ENCODE measurements around the gene LRRC17. TPM values are rescaled to one million over a fixed set of nuclear protein-coding genes. Genes with fewer than 3 reads are reported as not detected.

LRRC17 gene
- total and polyA plus RNA-seq, 2 experiments from 2014 or later = 20.4 to 40.8 TPM

GRCh38 chr7:102966465-102966864, 53.7 kb downstream of the LRRC17 start:
- Histone ChIP-seq H4K20me1 (ENCODE audit: insufficient read depth, poor library complexity, severe bottlenecking) (no peaks in the 10 kb centered on the region), H3K9me2 (replicated peaks; ENCODE audit: insufficient read depth) (no peaks in the 10 kb centered on the region)
- WGBS (ENCODE audit: low lambda C conversion rate, missing lambda C conversion rate) = 78% methylated on average over 2 of the region's 2 CpGs

GRCh38 chr7:102967798-102968197, 55.0 kb downstream of the LRRC17 start:
- no peaks in the 10 kb centered on the region for H3K36me3 ChIP-seq (replicated peaks; ENCODE audit: insufficient read depth, low read depth)
- H2AFZ ChIP-seq = no peak overlapping the region
- no peaks in the 10 kb centered on the region for H4K20me1 ChIP-seq (ENCODE audit: insufficient read depth, poor library complexity, severe bottlenecking)
- H3K27ac ChIP-seq = no peak overlapping the region
- no peaks in the 10 kb centered on the region for H3K9me3 ChIP-seq (ENCODE audit: low read depth)
- H3K4me2 ChIP-seq = no peak overlapping the region
- H3K4me3 ChIP-seq = no peak overlapping the region
- no peaks in the 10 kb centered on the region for H3K4me1 ChIP-seq (ENCODE audit: insufficient read depth)
- H3K9me2 ChIP-seq (replicated peaks; ENCODE audit: insufficient read depth) = no peaks in the 10 kb centered on the region
- no peak for DNase-seq (ENCODE audit: low spot score)
- no peaks in the 10 kb centered on the region for H3K27me3 ChIP-seq
- H3K79me2 ChIP-seq = no peaks in the 10 kb centered on the region
- TF ChIP-seq EZH2 (IDR thresholded peaks at IDR 0.05; ENCODE audit: borderline replicate concordance) = no peak
- no peak for TF ChIP-seq EZH2phosphoT487 (IDR thresholded peaks at IDR 0.05; ENCODE audit: low read depth, severe bottlenecking, unreplicated experiment)
- TF ChIP-seq CTCF (IDR thresholded peaks at IDR 0.05; ENCODE audit: poor library complexity) = no peak

More at GRCh38 chr7:102966465-102966864, 53.7 kb downstream of the LRRC17 start:
- Histone ChIP-seq H3K9me3 (ENCODE audit: low read depth) (no peaks in the 10 kb centered on the region), H3K79me2 (no peaks in the 10 kb centered on the region), H3K4me3 (no peak overlapping the region), H3K36me3 (replicated peaks; ENCODE audit: insufficient read depth, low read depth) (no peaks in the 10 kb centered on the region), H3K4me2 (no peak overlapping the region), H3K4me1 (ENCODE audit: insufficient read depth) (no peaks in the 10 kb centered on the region), H3K27me3 (no peaks in the 10 kb centered on the region), H2AFZ (no peak overlapping the region), H3K27ac (no peak overlapping the region)
- TF ChIP-seq EZH2phosphoT487 (IDR thresholded peaks at IDR 0.05; ENCODE audit: low read depth, severe bottlenecking, unreplicated experiment) (no peak), CTCF (IDR thresholded peaks at IDR 0.05; ENCODE audit: poor library complexity) (no peak), EZH2 (IDR thresholded peaks at IDR 0.05; ENCODE audit: borderline replicate concordance) (no peak)
- DNase-seq (ENCODE audit: low spot score) = no peak

- no peaks in the 10 kb centered on the region for H4K20me1 ChIP-seq (ENCODE audit: insufficient read depth, poor library complexity, severe bottlenecking)
- DNase-seq (ENCODE audit: low spot score) = no peak
- H3K4me1 ChIP-seq (ENCODE audit: insufficient read depth) = no peaks in the 10 kb centered on the region
- H3K36me3 ChIP-seq (replicated peaks; ENCODE audit: insufficient read depth, low read depth) = no peaks in the 10 kb centered on the region
- H3K27ac ChIP-seq = no peak overlapping the region
- no peak for TF ChIP-seq EZH2phosphoT487 (IDR thresholded peaks at IDR 0.05; ENCODE audit: low read depth, severe bottlenecking, unreplicated experiment)
- no peak for TF ChIP-seq EZH2 (IDR thresholded peaks at IDR 0.05; ENCODE audit: borderline replicate concordance)
- no peak for TF ChIP-seq CTCF (IDR thresholded peaks at IDR 0.05; ENCODE audit: poor library complexity)
- no peak overlapping the region for H3K4me3 ChIP-seq
- no peaks in the 10 kb centered on the region for H3K9me2 ChIP-seq (replicated peaks; ENCODE audit: insufficient read depth)
- 94% methylated on average over 23 of the region's 23 CpGs for WGBS (ENCODE audit: low lambda C conversion rate, missing lambda C conversion rate)
- H3K4me2 ChIP-seq = no peak overlapping the region
- no peaks in the 10 kb centered on the region for H3K9me3 ChIP-seq (ENCODE audit: low read depth)
- no peaks in the 10 kb centered on the region for H3K27me3 ChIP-seq
- H2AFZ ChIP-seq = no peak overlapping the region
- H3K79me2 ChIP-seq = no peaks in the 10 kb centered on the region
Measured at GRCh38 chr7:102973096-102973802, 60.4 kb downstream of the LRRC17 start.
